HepG2 (cell line): ENCODE data around the gene STARD10. TPM values are rescaled to one million over a fixed set of nuclear protein-coding genes. Genes with fewer than 3 reads are reported as not detected.

Experiments used
- CBX5 ChIP-seq: sonication (generic); formaldehyde crosslinking; IDR thresholded peaks from 2 replicates; pipeline ENCODE4 v1.4.0; 2020; ENCODE audit warnings: missing genetic modification reagents, borderline replicate concordance
- ETV5 ChIP-seq: IDR thresholded peaks from 2 replicates; pipeline ENCODE4 v1.6.1; 2018; ENCODE audit warnings: missing biosample characterization, missing genetic modification reagents, inconsistent platforms, borderline replicate concordance
- HNRNPH1 ChIP-seq: fragments of 200-400 bp; formaldehyde crosslinking; optimal IDR thresholded peaks from 2 replicates; pipeline ENCODE3; 2017; ENCODE audit warnings: mild to moderate bottlenecking, low read depth, low read length
- NFATC3 ChIP-seq: sonication (generic); formaldehyde crosslinking; IDR thresholded peaks from 2 replicates; pipeline ENCODE4 v1.5.1; 2020; ENCODE audit warnings: mild to moderate bottlenecking, missing genetic modification reagents
- PAF1 ChIP-seq: IDR thresholded peaks from 2 replicates; pipeline ENCODE4 v1.6.1; 2016; ENCODE audit warnings: missing genetic modification reagents, missing compliant biosample characterization
- RNF2 ChIP-seq: fragments of 450-650 bp; conservative IDR thresholded peaks from 2 replicates; pipeline ENCODE4 v1.6.1; 2016; ENCODE audit warnings: low read depth
- SALL1 ChIP-seq: sonication (generic); formaldehyde crosslinking; IDR thresholded peaks from 2 replicates; pipeline ENCODE4 v1.8.0; 2022; ENCODE audit warnings: mild to moderate bottlenecking, missing genetic modification reagents
- SAP130 ChIP-seq: IDR thresholded peaks from 2 replicates; pipeline ENCODE4 v1.6.1; 2016; ENCODE audit warnings: low read depth
- TBX3 ChIP-seq: fragments of 450-650 bp; IDR thresholded peaks from 2 replicates; pipeline ENCODE4 v1.6.1; 2017; ENCODE audit warnings: antibody characterized with exemption, mild to moderate bottlenecking, inconsistent platforms, borderline replicate concordance
- ZFP90 ChIP-seq: sonication (generic); formaldehyde crosslinking; IDR thresholded peaks from 2 replicates; pipeline ENCODE4 v1.8.0; 2022; ENCODE audit warnings: missing genetic modification reagents, mild to moderate bottlenecking, inconsistent platforms, borderline replicate concordance
- ZNF143 ChIP-seq: sonication (generic); formaldehyde crosslinking; IDR thresholded peaks from 2 replicates; pipeline ENCODE4 v1.4.0; 2020; ENCODE audit warnings: missing genetic modification reagents
- ZNF205 ChIP-seq: IDR thresholded peaks from 2 replicates; pipeline ENCODE4 v1.6.1; 2018; ENCODE audit warnings: missing biosample characterization, missing genetic modification reagents
- ZNF234 ChIP-seq: sonication (generic); formaldehyde crosslinking; conservative IDR thresholded peaks from 2 replicates; pipeline ENCODE4 v1.5.1; 2020; ENCODE audit warnings: mild to moderate bottlenecking, missing genetic modification reagents
- ZNF253 ChIP-seq: sonication (generic); formaldehyde crosslinking; IDR thresholded peaks from 2 replicates; pipeline ENCODE4 v1.8.0; 2022; ENCODE audit warnings: mild to moderate bottlenecking, missing genetic modification reagents, borderline replicate concordance
- ZNF264 ChIP-seq: sonication (generic); formaldehyde crosslinking; IDR thresholded peaks from 2 replicates; pipeline ENCODE4 v1.4.0; 2020; ENCODE audit warnings: missing genetic modification reagents
- ZNF367 ChIP-seq: sonication (generic); formaldehyde crosslinking; IDR thresholded peaks from 2 replicates; pipeline ENCODE4 v1.4.0; 2020; ENCODE audit warnings: missing genetic modification reagents, borderline replicate concordance
- ZNF382 ChIP-seq: sonication (generic); formaldehyde crosslinking; IDR thresholded peaks from 2 replicates; pipeline ENCODE4 v1.5.0; 2020; ENCODE audit warnings: missing genetic modification reagents, mild to moderate bottlenecking, borderline replicate concordance
- ZNF430 ChIP-seq: sonication (generic); formaldehyde crosslinking; IDR thresholded peaks from 2 replicates; pipeline ENCODE4 v1.9.0; 2021; ENCODE audit warnings: mild to moderate bottlenecking, missing genetic modification reagents
- ZNF431 ChIP-seq: sonication (generic); formaldehyde crosslinking; IDR thresholded peaks from 2 replicates; pipeline ENCODE4 v1.9.0; 2022; ENCODE audit warnings: missing genetic modification reagents, low read depth, mild to moderate bottlenecking, borderline replicate concordance
- ZNF552 ChIP-seq: sonication (generic); formaldehyde crosslinking; IDR thresholded peaks from 2 replicates; pipeline ENCODE4 v1.9.0; 2022; ENCODE audit warnings: missing genetic modification reagents, mild to moderate bottlenecking, borderline replicate concordance
- ZNF564 ChIP-seq: sonication (generic); formaldehyde crosslinking; IDR thresholded peaks from 2 replicates; pipeline ENCODE4 v1.8.1; 2023; ENCODE audit warnings: mild to moderate bottlenecking, missing genetic modification reagents
- ZNF570 ChIP-seq: sonication (generic); formaldehyde crosslinking; IDR thresholded peaks from 2 replicates; pipeline ENCODE4 v1.4.0; 2020; ENCODE audit warnings: mild to moderate bottlenecking, missing genetic modification reagents, borderline replicate concordance
- ZNF577 ChIP-seq: sonication (generic); formaldehyde crosslinking; IDR thresholded peaks from 2 replicates; pipeline ENCODE4 v1.4.0; 2020; ENCODE audit warnings: mild to moderate bottlenecking, low read depth, missing genetic modification reagents, borderline replicate concordance
- ZNF605 ChIP-seq: sonication (generic); formaldehyde crosslinking; IDR thresholded peaks from 2 replicates; pipeline ENCODE4 v1.8.0; 2022; ENCODE audit warnings: mild to moderate bottlenecking, missing genetic modification reagents
- polyA plus RNA-seq, 8 experiments: library from polyadenylated mRNA; depleted of rRNA in 3 of 8; stranded (reverse) in 7 of 8; unstranded in 1 of 8; fragments of >200 nt; fragmentation: Illumina TruSeq in 4 of 8; extraction: Trizol in 4 of 8; gene quantifications; 2 replicates each; pipeline versions ENCODE4 v1.2.1 to v1.2.3, GENCODE V29; 2011 to 2016; ENCODE audit warnings: low read depth in 4 of 8, missing spikeins in 1 of 8, mixed read lengths in 1 of 8; ENCODE audit not compliant: insufficient read depth in 1 of 8
- total RNA-seq, 5 experiments: library from RNA; depleted of rRNA; stranded (reverse); fragments of >200 nt; fragmentation: Illumina TruSeq; extraction: Trizol; gene quantifications; 2 replicates each; pipeline ENCODE4 v1.2.3, GENCODE V29; 2016; ENCODE audit warnings: low read depth in 1 of 5
- TF ChIP-seq, protein P1 (sequence below): sonication (generic); formaldehyde crosslinking; IDR thresholded peaks from 2 replicates; pipeline ENCODE4 v1.4.0; 2020; ENCODE audit warnings: missing genetic modification reagents
- TF ChIP-seq, protein P2 (sequence below): sonication (generic); formaldehyde crosslinking; IDR thresholded peaks from 2 replicates; pipeline ENCODE4 v1.5.0; 2020; ENCODE audit warnings: missing genetic modification reagents
- TF ChIP-seq, protein P3 (sequence below): sonication (generic); formaldehyde crosslinking; IDR thresholded peaks from 2 replicates; pipeline ENCODE4 v1.5.0; 2020; ENCODE audit warnings: mild to moderate bottlenecking, missing genetic modification reagents
- TF ChIP-seq, protein P4 (sequence below): sonication (generic); formaldehyde crosslinking; IDR thresholded peaks from 2 replicates; pipeline ENCODE4 v1.5.1; 2020; ENCODE audit warnings: missing genetic modification reagents, mild to moderate bottlenecking, borderline replicate concordance

STARD10 gene
- total and polyA plus RNA-seq, 2 of the 13 experiments (the other 11 are each of a cell fraction or from before 2014, with no cell fraction given): 260 to 341 TPM

DNA sequence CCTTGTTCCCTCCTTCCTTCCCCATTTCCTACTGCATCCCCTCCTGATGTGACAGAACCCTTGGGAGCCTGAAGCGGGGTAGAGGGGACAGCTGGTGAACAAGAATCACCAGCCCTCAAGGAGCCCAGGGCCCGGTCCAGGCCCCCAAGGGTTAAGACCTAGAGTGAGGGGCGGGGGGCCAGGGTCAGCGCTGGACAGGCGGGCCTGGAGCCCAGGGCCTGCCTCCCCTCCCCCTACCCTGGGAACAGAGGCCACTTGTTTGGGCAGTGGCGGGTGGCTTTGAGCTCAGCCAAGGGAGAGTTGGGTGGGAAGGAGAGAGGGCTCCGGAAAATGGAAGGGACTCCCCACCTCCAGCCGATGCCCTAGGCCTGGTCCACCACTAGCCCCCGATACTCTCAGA is 43.8 kb downstream of the STARD10 start (continued):
- TF ChIP-seq, protein P1, sequence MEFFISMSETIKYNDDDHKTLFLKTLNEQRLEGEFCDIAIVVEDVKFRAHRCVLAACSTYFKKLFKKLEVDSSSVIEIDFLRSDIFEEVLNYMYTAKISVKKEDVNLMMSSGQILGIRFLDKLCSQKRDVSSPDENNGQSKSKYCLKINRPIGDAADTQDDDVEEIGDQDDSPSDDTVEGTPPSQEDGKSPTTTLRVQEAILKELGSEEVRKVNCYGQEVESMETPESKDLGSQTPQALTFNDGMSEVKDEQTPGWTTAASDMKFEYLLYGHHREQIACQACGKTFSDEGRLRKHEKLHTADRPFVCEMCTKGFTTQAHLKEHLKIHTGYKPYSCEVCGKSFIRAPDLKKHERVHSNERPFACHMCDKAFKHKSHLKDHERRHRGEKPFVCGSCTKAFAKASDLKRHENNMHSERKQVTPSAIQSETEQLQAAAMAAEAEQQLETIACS (CRISPR knock-in tag): no peak
- TF ChIP-seq ZNF570 (CRISPR knock-in tag): no peak
- no peak for TF ChIP-seq ZNF143 (CRISPR knock-in tag)
- TF ChIP-seq ZNF577 (CRISPR knock-in tag): no peak
- no peak for TF ChIP-seq ZNF552
- no peak for TF ChIP-seq ZFP90 (CRISPR knock-in tag)
- TF ChIP-seq ZNF205 (CRISPR knock-in tag): 0 out of 2 replicates have a peak, but pooled peaks have one; percentile 46
- TF ChIP-seq CBX5 (CRISPR knock-in tag): no peak
- no peak for TF ChIP-seq NFATC3 (CRISPR knock-in tag)
- TF ChIP-seq, protein P2, sequence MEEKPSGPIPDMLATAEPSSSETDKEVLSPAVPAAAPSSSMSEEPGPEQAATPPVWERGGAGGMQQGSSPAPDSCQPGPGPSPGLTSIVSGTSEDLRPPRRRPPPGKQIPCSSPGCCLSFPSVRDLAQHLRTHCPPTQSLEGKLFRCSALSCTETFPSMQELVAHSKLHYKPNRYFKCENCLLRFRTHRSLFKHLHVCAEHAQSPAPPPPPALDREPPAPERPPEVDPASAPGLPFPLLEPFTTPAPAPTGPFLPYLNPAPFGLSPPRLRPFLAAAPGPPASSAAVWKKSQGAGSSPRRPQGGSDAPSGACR (CRISPR knock-in tag): no peak
- no peak for TF ChIP-seq ZNF605
- TF ChIP-seq SAP130 (CRISPR knock-in tag): peak; percentile 59
- TF ChIP-seq, protein P3, sequence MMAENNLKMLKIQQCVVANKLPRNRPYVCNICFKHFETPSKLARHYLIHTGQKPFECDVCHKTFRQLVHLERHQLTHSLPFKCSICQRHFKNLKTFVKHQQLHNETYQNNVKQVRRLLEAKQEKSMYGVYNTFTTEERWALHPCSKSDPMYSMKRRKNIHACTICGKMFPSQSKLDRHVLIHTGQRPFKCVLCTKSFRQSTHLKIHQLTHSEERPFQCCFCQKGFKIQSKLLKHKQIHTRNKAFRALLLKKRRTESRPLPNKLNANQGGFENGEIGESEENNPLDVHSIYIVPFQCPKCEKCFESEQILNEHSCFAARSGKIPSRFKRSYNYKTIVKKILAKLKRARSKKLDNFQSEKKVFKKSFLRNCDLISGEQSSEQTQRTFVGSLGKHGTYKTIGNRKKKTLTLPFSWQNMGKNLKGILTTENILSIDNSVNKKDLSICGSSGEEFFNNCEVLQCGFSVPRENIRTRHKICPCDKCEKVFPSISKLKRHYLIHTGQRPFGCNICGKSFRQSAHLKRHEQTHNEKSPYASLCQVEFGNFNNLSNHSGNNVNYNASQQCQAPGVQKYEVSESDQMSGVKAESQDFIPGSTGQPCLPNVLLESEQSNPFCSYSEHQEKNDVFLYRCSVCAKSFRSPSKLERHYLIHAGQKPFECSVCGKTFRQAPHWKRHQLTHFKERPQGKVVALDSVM (CRISPR knock-in tag): no peak
- no peak for TF ChIP-seq ZNF382 (CRISPR knock-in tag)
- TF ChIP-seq TBX3: no peak
- TF ChIP-seq ZNF367: no peak
- TF ChIP-seq ETV5 (CRISPR knock-in tag): no peak
- no peak for TF ChIP-seq ZNF253 (CRISPR knock-in tag)
- no peak for TF ChIP-seq ZNF431 (CRISPR knock-in tag)
- no peak for TF ChIP-seq ZNF264 (CRISPR knock-in tag)
- TF ChIP-seq, protein P4, sequence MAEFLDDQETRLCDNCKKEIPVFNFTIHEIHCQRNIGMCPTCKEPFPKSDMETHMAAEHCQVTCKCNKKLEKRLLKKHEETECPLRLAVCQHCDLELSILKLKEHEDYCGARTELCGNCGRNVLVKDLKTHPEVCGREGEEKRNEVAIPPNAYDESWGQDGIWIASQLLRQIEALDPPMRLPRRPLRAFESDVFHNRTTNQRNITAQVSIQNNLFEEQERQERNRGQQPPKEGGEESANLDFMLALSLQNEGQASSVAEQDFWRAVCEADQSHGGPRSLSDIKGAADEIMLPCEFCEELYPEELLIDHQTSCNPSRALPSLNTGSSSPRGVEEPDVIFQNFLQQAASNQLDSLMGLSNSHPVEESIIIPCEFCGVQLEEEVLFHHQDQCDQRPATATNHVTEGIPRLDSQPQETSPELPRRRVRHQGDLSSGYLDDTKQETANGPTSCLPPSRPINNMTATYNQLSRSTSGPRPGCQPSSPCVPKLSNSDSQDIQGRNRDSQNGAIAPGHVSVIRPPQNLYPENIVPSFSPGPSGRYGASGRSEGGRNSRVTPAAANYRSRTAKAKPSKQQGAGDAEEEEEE: no peak
- TF ChIP-seq ZNF430 (CRISPR knock-in tag): no peak
- peak; percentile 55; the same call in 1 of the 2 replicates for TF ChIP-seq ZNF564 (CRISPR knock-in tag)
- TF ChIP-seq RNF2: no peak
- TF ChIP-seq PAF1 (CRISPR knock-in tag): no peak
- no peak for TF ChIP-seq HNRNPH1
- no peak for TF ChIP-seq SALL1 (CRISPR knock-in tag)
- TF ChIP-seq ZNF234: no peak
